ENCODE results near the gene CPA3. TPM values are rescaled to one million over a fixed set of nuclear protein-coding genes. Genes with fewer than 3 reads are reported as not detected.

Gene CPA3
- total and polyA plus RNA-seq, 10 of the 15 experiments (the other 5 are each of a cell fraction or from before 2014, with no cell fraction given): not detected

GRCh38 chr3:148873270-148873927 lies 8.3 kb downstream of the CPA3 start:
- H3K9me3 ChIP-seq (replicated peaks; ENCODE audit: control insufficient read depth, insufficient read depth, low read length): no peaks in the 10 kb centered on the region
- no peak overlapping the region for H3K27ac ChIP-seq (ENCODE audit: control insufficient read depth, insufficient read depth)
- H3K4me2 ChIP-seq (ENCODE audit: control insufficient read depth, insufficient read depth): no peak overlapping the region
- H3K79me2 ChIP-seq (ENCODE audit: control insufficient read depth, insufficient read depth, low read length): no peaks in the 10 kb centered on the region
- H2AFZ ChIP-seq (ENCODE audit: control insufficient read depth, low read depth, low read length): no peak overlapping the region
- no peaks in the 10 kb centered on the region for H3K27me3 ChIP-seq (replicated peaks in 1 of 2; ENCODE audit: control insufficient read depth in 2 of 2, insufficient read depth in 2 of 2, low read length in 1 of 2)
- ATAC-seq (no peak), DNase-seq (ENCODE audit: low read depth, low spot score) (no peak), FAIRE-seq (no peak)
- no TSS peak for BruUV-seq (replicated peaks)
- no peak overlapping the region for H3K4me3 ChIP-seq
- in situ Hi-C loops (cut with MboI): no loop called here
- SMC1A ChIA-PET (ENCODE audit: uncharacterized antibody, unreplicated experiment): no interaction called here
- 69% methylated on average over 9 of the region's 9 CpGs for WGBS (ENCODE audit: insufficient coverage, insufficient replicate concordance, low lambda C conversion rate, missing lambda C conversion rate)
- intact Hi-C loops (cut with micrococcal nuclease; ENCODE audit: unreplicated experiment): loop anchor here (2.0 kb wide), 1 partner anchor 159 kb away; no protein-coding TSS in a partner anchor
- H4K20me1 ChIP-seq (ENCODE audit: control insufficient read depth, insufficient read depth): no peaks in the 10 kb centered on the region
- RAD21 ChIA-PET (ENCODE audit: unreplicated experiment): interaction anchor here (0.5 kb wide), 1 partner anchor 280 kb away, joined by 3 read pairs; no protein-coding TSS in a partner anchor
- no peak overlapping the region for H3K9ac ChIP-seq (ENCODE audit: control insufficient read depth, insufficient read depth, low read length)
- no peaks in the 10 kb centered on the region for H3K36me3 ChIP-seq (ENCODE audit: control insufficient read depth in 2 of 2, insufficient read depth in 2 of 2, low read length in 1 of 2)
- CTCF ChIA-PET: interaction anchor here (0.6 to 1.4 kb wide), 3 partner anchors 10 to 170 kb away, joined by 4 to 6 read pairs (median 5); no protein-coding TSS in a partner anchor
- POLR2A ChIA-PET: no interaction called here
- H3K4me1 ChIP-seq (ENCODE audit: control insufficient read depth, insufficient read depth, low read length): no peaks in the 10 kb centered on the region
- TF ChIP-seq STAT3 (IDR thresholded peaks at IDR 0.05; ENCODE audit: low read depth, low read length): no peak
- TF ChIP-seq SUPT20H (IDR thresholded peaks at IDR 0.05; ENCODE audit: borderline replicate concordance, control insufficient read depth, low read depth, low read length): no peak
- no peak for TF ChIP-seq MTA2 (IDR thresholded peaks at IDR 0.05; ENCODE audit: low read depth)
- TF ChIP-seq TBL1XR1 (IDR thresholded peaks at IDR 0.05; ENCODE audit: low read depth, low read length): no peak
- no peak for TF ChIP-seq POLR2A (IDR thresholded peaks at IDR 0.05; ENCODE audit: low read depth, low read length)
- TF ChIP-seq, protein P1, sequence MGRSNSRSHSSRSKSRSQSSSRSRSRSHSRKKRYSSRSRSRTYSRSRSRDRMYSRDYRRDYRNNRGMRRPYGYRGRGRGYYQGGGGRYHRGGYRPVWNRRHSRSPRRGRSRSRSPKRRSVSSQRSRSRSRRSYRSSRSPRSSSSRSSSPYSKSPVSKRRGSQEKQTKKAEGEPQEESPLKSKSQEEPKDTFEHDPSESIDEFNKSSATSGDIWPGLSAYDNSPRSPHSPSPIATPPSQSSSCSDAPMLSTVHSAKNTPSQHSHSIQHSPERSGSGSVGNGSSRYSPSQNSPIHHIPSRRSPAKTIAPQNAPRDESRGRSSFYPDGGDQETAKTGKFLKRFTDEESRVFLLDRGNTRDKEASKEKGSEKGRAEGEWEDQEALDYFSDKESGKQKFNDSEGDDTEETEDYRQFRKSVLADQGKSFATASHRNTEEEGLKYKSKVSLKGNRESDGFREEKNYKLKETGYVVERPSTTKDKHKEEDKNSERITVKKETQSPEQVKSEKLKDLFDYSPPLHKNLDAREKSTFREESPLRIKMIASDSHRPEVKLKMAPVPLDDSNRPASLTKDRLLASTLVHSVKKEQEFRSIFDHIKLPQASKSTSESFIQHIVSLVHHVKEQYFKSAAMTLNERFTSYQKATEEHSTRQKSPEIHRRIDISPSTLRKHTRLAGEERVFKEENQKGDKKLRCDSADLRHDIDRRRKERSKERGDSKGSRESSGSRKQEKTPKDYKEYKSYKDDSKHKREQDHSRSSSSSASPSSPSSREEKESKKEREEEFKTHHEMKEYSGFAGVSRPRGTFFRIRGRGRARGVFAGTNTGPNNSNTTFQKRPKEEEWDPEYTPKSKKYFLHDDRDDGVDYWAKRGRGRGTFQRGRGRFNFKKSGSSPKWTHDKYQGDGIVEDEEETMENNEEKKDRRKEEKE (IDR thresholded peaks at IDR 0.05): no peak
- no peak for TF ChIP-seq ATF2 (IDR thresholded peaks at IDR 0.05; ENCODE audit: low read length)
- TF ChIP-seq IKZF1 (conservative IDR thresholded peaks at IDR 0.05): no peak
- TF ChIP-seq JUND (IDR thresholded peaks at IDR 0.05; ENCODE audit: low read depth, low read length): no peak
- TF ChIP-seq CHD1 (IDR thresholded peaks at IDR 0.05; ENCODE audit: low read depth, low read length): no peak
- TF ChIP-seq MXI1 (IDR thresholded peaks at IDR 0.05; ENCODE audit: low read depth, low read length): no peak
- TF ChIP-seq CBX3 (IDR thresholded peaks at IDR 0.05; ENCODE audit: borderline replicate concordance, low read depth): no peak
- TF ChIP-seq, protein P2, sequence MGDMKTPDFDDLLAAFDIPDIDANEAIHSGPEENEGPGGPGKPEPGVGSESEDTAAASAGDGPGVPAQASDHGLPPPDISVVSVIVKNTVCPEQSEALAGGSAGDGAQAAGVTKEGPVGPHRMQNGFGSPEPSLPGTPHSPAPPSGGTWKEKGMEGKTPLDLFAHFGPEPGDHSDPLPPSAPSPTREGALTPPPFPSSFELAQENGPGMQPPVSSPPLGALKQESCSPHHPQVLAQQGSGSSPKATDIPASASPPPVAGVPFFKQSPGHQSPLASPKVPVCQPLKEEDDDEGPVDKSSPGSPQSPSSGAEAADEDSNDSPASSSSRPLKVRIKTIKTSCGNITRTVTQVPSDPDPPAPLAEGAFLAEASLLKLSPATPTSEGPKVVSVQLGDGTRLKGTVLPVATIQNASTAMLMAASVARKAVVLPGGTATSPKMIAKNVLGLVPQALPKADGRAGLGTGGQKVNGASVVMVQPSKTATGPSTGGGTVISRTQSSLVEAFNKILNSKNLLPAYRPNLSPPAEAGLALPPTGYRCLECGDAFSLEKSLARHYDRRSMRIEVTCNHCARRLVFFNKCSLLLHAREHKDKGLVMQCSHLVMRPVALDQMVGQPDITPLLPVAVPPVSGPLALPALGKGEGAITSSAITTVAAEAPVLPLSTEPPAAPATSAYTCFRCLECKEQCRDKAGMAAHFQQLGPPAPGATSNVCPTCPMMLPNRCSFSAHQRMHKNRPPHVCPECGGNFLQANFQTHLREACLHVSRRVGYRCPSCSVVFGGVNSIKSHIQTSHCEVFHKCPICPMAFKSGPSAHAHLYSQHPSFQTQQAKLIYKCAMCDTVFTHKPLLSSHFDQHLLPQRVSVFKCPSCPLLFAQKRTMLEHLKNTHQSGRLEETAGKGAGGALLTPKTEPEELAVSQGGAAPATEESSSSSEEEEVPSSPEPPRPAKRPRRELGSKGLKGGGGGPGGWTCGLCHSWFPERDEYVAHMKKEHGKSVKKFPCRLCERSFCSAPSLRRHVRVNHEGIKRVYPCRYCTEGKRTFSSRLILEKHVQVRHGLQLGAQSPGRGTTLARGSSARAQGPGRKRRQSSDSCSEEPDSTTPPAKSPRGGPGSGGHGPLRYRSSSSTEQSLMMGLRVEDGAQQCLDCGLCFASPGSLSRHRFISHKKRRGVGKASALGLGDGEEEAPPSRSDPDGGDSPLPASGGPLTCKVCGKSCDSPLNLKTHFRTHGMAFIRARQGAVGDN (IDR thresholded peaks at IDR 0.05): no peak
- no peak for TF ChIP-seq TARDBP (IDR thresholded peaks at IDR 0.05; ENCODE audit: borderline replicate concordance)
